GM12878 (cell line): ENCODE measurements around the gene SERPINA6. TPM values are rescaled to one million over a fixed set of nuclear protein-coding genes. Genes with fewer than 3 reads are reported as not detected.

ENCODE experiments used
- ATAC-seq: fragments of 200-7000 bp; cut with Tn5 transposase; 3 replicates; pipeline ENCODE4 v1.9.1; 2020; ENCODE audit warnings: mild to moderate bottlenecking, moderate library complexity
- BruUV-seq: library from RNA; stranded (reverse); fragments of 400-500 nt; replicated peaks from 2 replicates; lab custom pipeline; 2021; lab: Mats Ljungman, UMichigan
- CTCF ChIA-PET: fragments of 300-600 bp; sonication (Branson Sonifier 250); formaldehyde crosslinking; extraction: SDS; loops from one replicate; lab custom pipeline; 2021; ENCODE audit warnings: inconsistent platforms; lab: Yijun Ruan, JAX
- POLR2A ChIA-PET: fragments of 350-600 bp; formaldehyde crosslinking; extraction: SDS; loops from one replicate; lab custom pipeline; 2021; ENCODE audit warnings: inconsistent platforms; lab: Charles Lee
- RAD21 ChIA-PET: fragments of 300-600 bp; sonication (Branson Sonifier 250); formaldehyde crosslinking; loops from one replicate; lab custom pipeline; 2023; ENCODE audit warnings: antibody characterized with exemption; ENCODE audit not compliant: unreplicated experiment; lab: Charles Lee
- SMC1A ChIA-PET: fragments of 300-600 bp; sonication (Branson Sonifier 250); formaldehyde crosslinking; loops from one replicate; lab custom pipeline; 2023; ENCODE audit not compliant: unreplicated experiment, uncharacterized antibody; lab: Charles Lee
- DNase-seq: peaks from one replicate; pipeline ENCODE4 v3.0.0-alpha.2; 2011; ENCODE audit warnings: low read depth, low spot score
- FAIRE-seq: peaks from 3 replicates; lab custom pipeline; 2011; peaks lifted over from hg19 to GRCh38; lab: Jason Lieb, UNC
- H2AFZ ChIP-seq: 2 replicates; pipeline ENCODE4 v1.6.0; 2011; ENCODE audit warnings: low read depth, low read length, control low read depth; ENCODE audit not compliant: control insufficient read depth
- H3K27ac ChIP-seq: 2 replicates; pipeline ENCODE4 v1.5.1; 2011; ENCODE audit warnings: control low read depth; ENCODE audit not compliant: control insufficient read depth, insufficient read depth
- H3K27me3 ChIP-seq, 2 experiments: replicated peaks in 1 of 2; 2 replicates each; pipeline versions ENCODE4 v1.6.0 to v1.6.1; 2011; ENCODE audit warnings: low read length in 1 of 2; ENCODE audit not compliant: control insufficient read depth in 2 of 2, insufficient read depth in 2 of 2
- H3K36me3 ChIP-seq, 2 experiments: 2 replicates each; pipeline ENCODE4 v1.5.1; 2011; ENCODE audit warnings: low read length in 1 of 2; ENCODE audit not compliant: control insufficient read depth in 2 of 2, insufficient read depth in 2 of 2
- H3K4me1 ChIP-seq: 2 replicates; pipeline ENCODE4 v1.6.1; 2011; ENCODE audit warnings: mild to moderate bottlenecking, low read length, moderate library complexity, mixed read lengths; ENCODE audit not compliant: control insufficient read depth, insufficient read depth
- H3K4me2 ChIP-seq: 2 replicates; pipeline ENCODE4 v1.6.0; 2011; ENCODE audit warnings: control low read depth; ENCODE audit not compliant: control insufficient read depth, insufficient read depth
- H3K4me3 ChIP-seq: fragments of 200-600 bp; sonication (generic); 2 replicates; pipeline ENCODE4 v1.5.1; 2016
- H3K79me2 ChIP-seq: 2 replicates; pipeline ENCODE4 v1.6.0; 2011; ENCODE audit warnings: low read length; ENCODE audit not compliant: control insufficient read depth, insufficient read depth
- H3K9ac ChIP-seq: 2 replicates; pipeline ENCODE4 v1.8.0; 2011; ENCODE audit warnings: low read length, control low read depth, mixed read lengths; ENCODE audit not compliant: control insufficient read depth, insufficient read depth
- H3K9me3 ChIP-seq: replicated peaks from 3 replicates; pipeline ENCODE4 v1.5.1; 2011; ENCODE audit warnings: mild to moderate bottlenecking, low read length; ENCODE audit not compliant: control insufficient read depth, insufficient read depth
- H4K20me1 ChIP-seq: 2 replicates; pipeline ENCODE4 v1.6.0; 2011; ENCODE audit not compliant: control insufficient read depth, insufficient read depth
- BCLAF1 ChIP-seq: fragments of 450-650 bp; IDR thresholded peaks from 2 replicates; pipeline ENCODE4 v1.6.1; 2017; ENCODE audit warnings: antibody characterized with exemption, mild to moderate bottlenecking, moderate library complexity
- CHD1 ChIP-seq: IDR thresholded peaks from 2 replicates; pipeline ENCODE4 v1.6.1; 2012; ENCODE audit warnings: low read depth, low read length, improper control_type of control experiment
- ELK1 ChIP-seq: IDR thresholded peaks from 2 replicates; pipeline ENCODE4 v1.6.1; 2012; ENCODE audit warnings: low read depth, low read length, improper control_type of control experiment
- FOXM1 ChIP-seq: IDR thresholded peaks from 2 replicates; pipeline ENCODE4 v1.6.1; 2012; ENCODE audit warnings: low read depth, mild to moderate bottlenecking, inconsistent platforms, low read length, moderate library complexity
- MYC ChIP-seq: IDR thresholded peaks from 2 replicates; pipeline ENCODE4 v1.6.1; 2011; ENCODE audit warnings: mild to moderate bottlenecking, low read length, moderate library complexity, inconsistent platforms; ENCODE audit not compliant: insufficient read depth, insufficient replicate concordance, insufficient read length, severe bottlenecking
- PKNOX1 ChIP-seq: fragments of 450-650 bp; IDR thresholded peaks from 2 replicates; pipeline ENCODE4 v1.6.1; 2016; ENCODE audit warnings: mild to moderate bottlenecking
- POU2F2 ChIP-seq: IDR thresholded peaks from 3 replicates; pipeline ENCODE4 v1.6.1; 2011; ENCODE audit warnings: low read depth, mild to moderate bottlenecking, low read length, borderline replicate concordance
- SP1 ChIP-seq: IDR thresholded peaks from one replicate; pipeline ENCODE4 v1.6.1; 2011; ENCODE audit warnings: low read depth, low read length
- ZNF274 ChIP-seq: IDR thresholded peaks from one replicate; pipeline ENCODE4 v1.8.0; 2011; ENCODE audit not compliant: insufficient read length, insufficient read depth
- WGBS: methylation state at CpG from one replicate; pipeline ENCODE4 v1.1.6; 2016; ENCODE audit warnings: low lambda C conversion rate; ENCODE audit not compliant: insufficient replicate concordance, insufficient coverage; ENCODE audit errors: missing lambda C conversion rate; 5-methylcytosine and 5-hydroxymethylcytosine counted together
- in situ Hi-C: fragments of 300-500 bp; cut with MboI; formaldehyde crosslinking; loops from 9 replicates; pipeline ENCODE4 v1.14.3; 2018; ENCODE audit warnings: mixed read lengths
- intact Hi-C: fragments of 100-400 bp; cut with micrococcal nuclease; formaldehyde crosslinking; loops from one replicate; pipeline ENCODE4 v1.14.2; 2022; ENCODE audit not compliant: unreplicated experiment
- polyA plus RNA-seq, 11 experiments: library from polyadenylated mRNA; depleted of rRNA in 4 of 11; unstranded in 6 of 11; stranded (reverse) in 5 of 11; fragments of >200 nt; fragmentation: Nextera tagmentation in 4 of 11; fragmentation: Illumina TruSeq in 1 of 11; extraction: Ambion mirVana in 4 of 11; extraction: Trizol in 1 of 11; gene quantifications; 1 replicate in 1 of 11; 2 replicates in 10 of 11; pipeline versions ENCODE4 v1.2.1 to v1.2.3, GENCODE V29; 2011 to 2016; ENCODE audit warnings: inconsistent platforms in 2 of 11, missing spikeins in 2 of 11, low read depth in 1 of 11
- total RNA-seq, 4 experiments: library from RNA; depleted of rRNA in 3 of 4; stranded (reverse); fragments of >200 nt in 3 of 4; fragmentation: Illumina TruSeq in 1 of 4; extraction: Trizol in 1 of 4; gene quantifications; 2 replicates each; pipeline versions ENCODE4 v1.2.1 to v1.2.3, GENCODE V29; 2013 to 2021

The SERPINA6 gene
- total and polyA plus RNA-seq, 10 of the 15 experiments (the other 5 are each of a cell fraction or from before 2014, with no cell fraction given), result 0.11 to 0.27 (median 0.23) TPM; not detected in 7

- ATAC-seq, result peak; percentile 82
- CTCF ChIA-PET, result no interaction called here
Observed at GRCh38 chr14:94320243-94320642, 2.9 kb downstream of the SERPINA6 start.

GRCh38 chr14:94317259-94317658, 5.9 kb downstream of the SERPINA6 start:
- no peaks in the 10 kb centered on the region for H3K9me3 ChIP-seq
- DNase-seq (no peak), ATAC-seq (no peak), FAIRE-seq (no peak)
- H3K4me2 ChIP-seq, result no peak overlapping the region
- no peaks in the 10 kb centered on the region for H3K4me1 ChIP-seq
- ChIA-PET CTCF (interaction anchor here (0.8 to 1.3 kb wide), 2 partner anchors 17 to 105 kb away, joined by 3 read pairs; no protein-coding TSS in a partner anchor), SMC1A (no interaction called here), POLR2A (no interaction called here), RAD21 (no interaction called here)
- intact Hi-C loops (no loop called here), in situ Hi-C loops (no loop called here)
- H3K9ac ChIP-seq, result no peak overlapping the region
- H2AFZ ChIP-seq, result no peak overlapping the region
- no peak overlapping the region for H3K4me3 ChIP-seq
- no peaks in the 10 kb centered on the region for H3K79me2 ChIP-seq
- 46% methylated on average over 4 of the region's 4 CpGs for WGBS
- H3K27me3 ChIP-seq, result no peaks in the 10 kb centered on the region
- H4K20me1 ChIP-seq, result no peaks in the 10 kb centered on the region
- H3K36me3 ChIP-seq, result no peaks in the 10 kb centered on the region
- no peak overlapping the region for H3K27ac ChIP-seq
- BruUV-seq, result no TSS peak
- TF ChIP-seq ELK1 (no peak), BCLAF1 (no peak), ZNF274 (no peak), MYC (no peak), POU2F2 (no peak), SP1 (no peak), FOXM1 (no peak)

More at GRCh38 chr14:94320243-94320642, 2.9 kb downstream of the SERPINA6 start:
- Histone ChIP-seq H3K4me3 (no peak overlapping the region), H3K4me1 (no peaks in the 10 kb centered on the region), H3K36me3 (no peaks in the 10 kb centered on the region), H3K27ac (no peak overlapping the region), H3K79me2 (no peaks in the 10 kb centered on the region), H3K9ac (no peak overlapping the region), H2AFZ (peak overlapping the region; percentile 30), H4K20me1 (no peaks in the 10 kb centered on the region), H3K4me2 (no peak overlapping the region)
- intact Hi-C loops, result no loop called here
- WGBS, result 20% methylated on average over 5 of the region's 5 CpGs
- no peak for DNase-seq
- SMC1A ChIA-PET, result no interaction called here
- RAD21 ChIA-PET, result no interaction called here
- TF ChIP-seq PKNOX1 (peak; percentile 67), CHD1 (no peak)
- TF ChIP-seq, all 136 proteins: peak for 1
- BruUV-seq, result no TSS peak
- in situ Hi-C loops, result no loop called here
- POLR2A ChIA-PET, result no interaction called here
- H3K9me3 ChIP-seq, result no peaks in the 10 kb centered on the region
- no peaks in the 10 kb centered on the region for H3K27me3 ChIP-seq
- FAIRE-seq, result no peak
